Measurements from ENCODE around the gene CHRNE.
A peak's percentile ranks its signal among the peaks of the same experiment; 100 is the strongest.

CHRNE gene

GRCh38 chr17:4884489-4884888 is 18.4 kb downstream of the CHRNE start:
- TF ChIP-seq, protein P1, sequence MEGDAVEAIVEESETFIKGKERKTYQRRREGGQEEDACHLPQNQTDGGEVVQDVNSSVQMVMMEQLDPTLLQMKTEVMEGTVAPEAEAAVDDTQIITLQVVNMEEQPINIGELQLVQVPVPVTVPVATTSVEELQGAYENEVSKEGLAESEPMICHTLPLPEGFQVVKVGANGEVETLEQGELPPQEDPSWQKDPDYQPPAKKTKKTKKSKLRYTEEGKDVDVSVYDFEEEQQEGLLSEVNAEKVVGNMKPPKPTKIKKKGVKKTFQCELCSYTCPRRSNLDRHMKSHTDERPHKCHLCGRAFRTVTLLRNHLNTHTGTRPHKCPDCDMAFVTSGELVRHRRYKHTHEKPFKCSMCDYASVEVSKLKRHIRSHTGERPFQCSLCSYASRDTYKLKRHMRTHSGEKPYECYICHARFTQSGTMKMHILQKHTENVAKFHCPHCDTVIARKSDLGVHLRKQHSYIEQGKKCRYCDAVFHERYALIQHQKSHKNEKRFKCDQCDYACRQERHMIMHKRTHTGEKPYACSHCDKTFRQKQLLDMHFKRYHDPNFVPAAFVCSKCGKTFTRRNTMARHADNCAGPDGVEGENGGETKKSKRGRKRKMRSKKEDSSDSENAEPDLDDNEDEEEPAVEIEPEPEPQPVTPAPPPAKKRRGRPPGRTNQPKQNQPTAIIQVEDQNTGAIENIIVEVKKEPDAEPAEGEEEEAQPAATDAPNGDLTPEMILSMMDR (IDR thresholded peaks at IDR 0.05) = no peak
- no peaks in the 10 kb centered on the region for H3K36me3 ChIP-seq (ENCODE audit: control insufficient read depth, insufficient read depth, low read length)
- no peak overlapping the region for H3K9ac ChIP-seq
- H3K4me1 ChIP-seq = no peaks in the 10 kb centered on the region
- no peak overlapping the region for H3K4me3 ChIP-seq (ENCODE audit: low read depth, low read length)
- H3K79me2 ChIP-seq = peaks cover 6% of the 10 kb centered on the region
- H3K27me3 ChIP-seq (ENCODE audit: control insufficient read depth, insufficient read depth, low read length) = no peaks in the 10 kb centered on the region
- H3K9me3 ChIP-seq (ENCODE audit: control insufficient read depth, low read length) = no peaks in the 10 kb centered on the region
- H3K27ac ChIP-seq = no peak overlapping the region
- H3K4me2 ChIP-seq (ENCODE audit: low read length) = no peak overlapping the region
- no peak overlapping the region for H2AFZ ChIP-seq

- H3K9ac ChIP-seq = no peak overlapping the region
These were observed 20.9 kb downstream of the CHRNE start for GRCh38 chr17:4881761-4882555.

GRCh38 chr17:4880857-4881256 is 22.0 kb downstream of the CHRNE start:
- Histone ChIP-seq H3K79me2 (peaks cover 8% of the 10 kb centered on the region), H3K4me1 (no peaks in the 10 kb centered on the region), H3K27me3 (ENCODE audit: control insufficient read depth, insufficient read depth, low read length) (no peaks in the 10 kb centered on the region), H3K27ac (no peak overlapping the region), H3K4me3 (ENCODE audit: low read depth, low read length) (no peak overlapping the region), H3K9me3 (ENCODE audit: control insufficient read depth, low read length) (no peaks in the 10 kb centered on the region), H3K36me3 (ENCODE audit: control insufficient read depth, insufficient read depth, low read length) (no peaks in the 10 kb centered on the region), H3K4me2 (ENCODE audit: low read length) (no peak overlapping the region), H2AFZ (no peak overlapping the region), H3K9ac (no peak overlapping the region)
- TF ChIP-seq, protein P1 (IDR thresholded peaks at IDR 0.05) = no peak

More at GRCh38 chr17:4881761-4882555, 20.9 kb downstream of the CHRNE start:
- H3K36me3 ChIP-seq (ENCODE audit: control insufficient read depth, insufficient read depth, low read length) = no peaks in the 10 kb centered on the region
- TF ChIP-seq, protein P1 (IDR thresholded peaks at IDR 0.05) = peak; percentile 86
- H3K4me3 ChIP-seq (ENCODE audit: low read depth, low read length) = no peak overlapping the region
- H3K27ac ChIP-seq = no peak overlapping the region
- no peaks in the 10 kb centered on the region for H3K9me3 ChIP-seq (ENCODE audit: control insufficient read depth, low read length)
- H3K79me2 ChIP-seq = peaks cover 8% of the 10 kb centered on the region
- no peak overlapping the region for H2AFZ ChIP-seq
- H3K4me2 ChIP-seq (ENCODE audit: low read length) = no peak overlapping the region
- no peaks in the 10 kb centered on the region for H3K4me1 ChIP-seq
- no peaks in the 10 kb centered on the region for H3K27me3 ChIP-seq (ENCODE audit: control insufficient read depth, insufficient read depth, low read length)

DNA sequence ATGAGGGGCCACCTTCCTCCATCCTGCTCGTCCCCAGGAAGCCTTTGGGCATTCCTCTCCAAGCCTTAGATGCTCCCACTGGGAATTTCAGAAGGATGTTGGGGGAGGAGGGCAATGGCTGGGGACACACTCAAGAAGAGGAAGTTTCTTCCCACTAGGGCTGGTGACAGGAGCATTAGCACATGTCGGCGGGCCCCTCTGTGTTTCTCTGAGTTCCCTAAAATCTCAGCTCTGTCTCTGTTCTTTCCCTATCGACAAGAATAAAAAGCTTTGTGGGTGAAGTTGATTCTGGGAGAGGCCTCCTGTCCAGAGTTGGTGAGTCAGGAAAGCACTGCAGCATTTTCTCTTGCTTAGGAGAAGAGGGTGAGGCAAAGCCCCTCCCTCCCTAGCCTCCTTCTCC is 23.3 kb downstream of the CHRNE start:
- no peaks in the 10 kb centered on the region for H3K27me3 ChIP-seq (ENCODE audit: control insufficient read depth, insufficient read depth, low read length)
- no peaks in the 10 kb centered on the region for H3K36me3 ChIP-seq (ENCODE audit: control insufficient read depth, insufficient read depth, low read length)
- H2AFZ ChIP-seq = no peak overlapping the region
- no peaks in the 10 kb centered on the region for H3K4me1 ChIP-seq
- no peak overlapping the region for H3K27ac ChIP-seq
- no peak overlapping the region for H3K4me3 ChIP-seq (ENCODE audit: low read depth, low read length)
- TF ChIP-seq, protein P1 (IDR thresholded peaks at IDR 0.05) = no peak
- H3K9ac ChIP-seq = no peak overlapping the region
- no peaks in the 10 kb centered on the region for H3K9me3 ChIP-seq (ENCODE audit: control insufficient read depth, low read length)
- peaks cover 11% of the 10 kb centered on the region for H3K79me2 ChIP-seq
- H3K4me2 ChIP-seq (ENCODE audit: low read length) = no peak overlapping the region

GRCh38 chr17:4877089-4877488 is 25.8 kb downstream of the CHRNE start:
- Histone ChIP-seq H3K27me3 (ENCODE audit: control insufficient read depth, insufficient read depth, low read length) (no peaks in the 10 kb centered on the region), H2AFZ (no peak overlapping the region), H3K4me1 (no peaks in the 10 kb centered on the region), H3K9me3 (ENCODE audit: control insufficient read depth, low read length) (no peaks in the 10 kb centered on the region), H3K27ac (no peak overlapping the region), H3K36me3 (ENCODE audit: control insufficient read depth, insufficient read depth, low read length) (no peaks in the 10 kb centered on the region), H3K4me2 (ENCODE audit: low read length) (no peak overlapping the region), H3K4me3 (ENCODE audit: low read depth, low read length) (no peak overlapping the region), H3K9ac (no peak overlapping the region), H3K79me2 (peaks cover 19% of the 10 kb centered on the region)
- TF ChIP-seq, protein P1 (IDR thresholded peaks at IDR 0.05) = no peak

Measured in parathyroid adenoma (tissue), 2 donors.